Stimulated activated memory B cell treated with anti-CD40 and anti-IgM and Interleukin-4, amounts not matched to agents 10 μg/mL and 1 μg/mL and 100 μg/mL, for 72 hours (primary cell): Measurements from ENCODE around the gene EGFR.

Source experiments
- ATAC-seq: fragments of 150-1000 bp; cut with Tn5 transposase; 2 replicates; pipeline ENCODE4 v1.10.0; 2021
- H3K27ac Mint-ChIP-seq: one replicate; pipeline ENCODE4 v1.8.0; 2022; ENCODE audit warnings: mild to moderate bottlenecking, mixed read lengths
- H3K27me3 Mint-ChIP-seq: one replicate; pipeline ENCODE4 v1.8.0; 2022; ENCODE audit warnings: mixed read lengths
- H3K36me3 Mint-ChIP-seq: one replicate; pipeline ENCODE4 v1.8.0; 2022; ENCODE audit warnings: mixed read lengths
- H3K4me1 Mint-ChIP-seq: one replicate; pipeline ENCODE4 v1.8.0; 2022; ENCODE audit warnings: mixed read lengths
- H3K4me3 Mint-ChIP-seq: one replicate; pipeline ENCODE4 v1.8.0; 2022; ENCODE audit warnings: mild to moderate bottlenecking, moderate library complexity, mixed read lengths
- H3K9me3 Mint-ChIP-seq: one replicate; pipeline ENCODE4 v1.8.0; 2022; ENCODE audit warnings: mixed read lengths

The EGFR gene

DNA sequence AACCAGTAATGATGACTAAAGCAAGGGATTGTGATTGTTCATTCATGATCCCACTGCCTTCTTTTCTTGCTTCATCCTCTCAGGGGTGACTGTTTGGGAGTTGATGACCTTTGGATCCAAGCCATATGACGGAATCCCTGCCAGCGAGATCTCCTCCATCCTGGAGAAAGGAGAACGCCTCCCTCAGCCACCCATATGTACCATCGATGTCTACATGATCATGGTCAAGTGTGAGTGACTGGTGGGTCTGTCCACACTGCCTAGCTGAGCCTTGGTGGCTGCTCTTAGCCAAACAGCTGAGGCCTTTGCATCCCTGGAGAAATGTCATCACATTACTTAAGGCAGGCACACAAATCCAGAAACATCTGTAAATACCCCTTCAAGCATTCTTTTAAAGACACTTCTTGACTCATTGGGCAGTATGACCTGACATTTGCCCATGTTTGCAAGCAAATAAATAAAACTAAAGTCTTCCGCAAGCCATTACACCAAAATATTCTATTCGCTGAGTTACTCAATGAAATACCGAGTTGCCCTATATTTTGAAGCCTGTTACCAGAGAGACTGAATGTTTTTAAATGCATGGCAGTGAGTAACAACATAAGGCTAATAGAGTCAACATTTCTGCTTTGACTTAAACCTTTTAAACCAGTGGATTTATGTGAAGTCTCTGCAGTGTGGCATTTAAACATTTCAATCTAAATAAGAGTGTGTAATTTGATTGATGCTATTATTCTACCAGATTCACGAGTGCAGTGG, 180.0 kb downstream of the EGFR start:
- Mint-ChIP-seq H3K36me3 (no peaks in the 10 kb centered on the region), H3K4me3 (no peak overlapping the region), H3K27me3 (no peaks in the 10 kb centered on the region), H3K4me1 (no peaks in the 10 kb centered on the region), H3K27ac (no peak overlapping the region), H3K9me3 (no peaks in the 10 kb centered on the region)
- no peak for ATAC-seq

DNA sequence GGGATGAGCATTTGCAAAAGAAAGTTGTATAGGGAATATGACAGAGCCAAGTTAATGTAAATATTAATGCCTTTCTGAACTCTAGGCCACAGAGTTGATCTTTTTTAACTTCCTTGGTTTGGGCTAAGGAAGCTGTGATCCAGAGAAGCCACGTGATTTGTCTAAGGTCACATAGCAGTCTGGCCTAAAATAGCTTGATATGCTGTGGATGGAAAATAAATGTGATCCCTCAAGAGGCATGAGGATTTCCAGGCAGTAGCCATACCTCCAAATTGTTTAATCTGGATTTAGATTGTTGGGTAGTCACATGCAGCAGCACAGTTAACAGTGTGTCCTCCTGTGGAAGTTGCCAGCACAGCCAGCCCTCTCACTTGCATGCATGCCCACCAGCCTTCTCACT, 180.6 kb downstream of the EGFR start:
- ATAC-seq: no peak
- Mint-ChIP-seq H3K9me3 (no peaks in the 10 kb centered on the region), H3K27me3 (no peaks in the 10 kb centered on the region), H3K4me1 (no peaks in the 10 kb centered on the region), H3K4me3 (no peak overlapping the region), H3K27ac (no peak overlapping the region), H3K36me3 (no peaks in the 10 kb centered on the region)

DNA sequence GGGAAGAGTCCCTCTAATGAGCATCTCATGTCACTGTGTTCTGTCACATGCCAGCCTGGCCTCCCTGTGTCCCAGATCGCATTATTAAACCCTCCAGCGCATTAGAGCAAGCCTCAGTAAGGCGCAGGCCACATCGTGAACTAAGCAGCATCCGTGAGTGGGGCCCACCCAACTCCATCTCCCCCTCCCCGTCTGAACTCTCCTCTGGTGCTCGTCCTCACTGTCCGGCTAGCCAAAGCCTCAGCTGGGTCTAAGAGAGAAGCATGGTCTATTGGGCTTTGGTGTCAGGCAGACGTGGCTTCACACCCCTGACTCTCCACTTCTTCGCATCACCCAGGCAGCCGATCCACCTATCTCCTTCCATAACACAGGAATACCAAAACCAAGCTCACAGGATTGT, 181.6 kb downstream of the EGFR start:
- no peaks in the 10 kb centered on the region for H3K36me3 Mint-ChIP-seq
- no peaks in the 10 kb centered on the region for H3K9me3 Mint-ChIP-seq
- no peak overlapping the region for H3K4me3 Mint-ChIP-seq
- H3K27ac Mint-ChIP-seq: no peak overlapping the region
- H3K4me1 Mint-ChIP-seq: no peaks in the 10 kb centered on the region
- no peaks in the 10 kb centered on the region for H3K27me3 Mint-ChIP-seq
- ATAC-seq: peak; percentile 34

DNA sequence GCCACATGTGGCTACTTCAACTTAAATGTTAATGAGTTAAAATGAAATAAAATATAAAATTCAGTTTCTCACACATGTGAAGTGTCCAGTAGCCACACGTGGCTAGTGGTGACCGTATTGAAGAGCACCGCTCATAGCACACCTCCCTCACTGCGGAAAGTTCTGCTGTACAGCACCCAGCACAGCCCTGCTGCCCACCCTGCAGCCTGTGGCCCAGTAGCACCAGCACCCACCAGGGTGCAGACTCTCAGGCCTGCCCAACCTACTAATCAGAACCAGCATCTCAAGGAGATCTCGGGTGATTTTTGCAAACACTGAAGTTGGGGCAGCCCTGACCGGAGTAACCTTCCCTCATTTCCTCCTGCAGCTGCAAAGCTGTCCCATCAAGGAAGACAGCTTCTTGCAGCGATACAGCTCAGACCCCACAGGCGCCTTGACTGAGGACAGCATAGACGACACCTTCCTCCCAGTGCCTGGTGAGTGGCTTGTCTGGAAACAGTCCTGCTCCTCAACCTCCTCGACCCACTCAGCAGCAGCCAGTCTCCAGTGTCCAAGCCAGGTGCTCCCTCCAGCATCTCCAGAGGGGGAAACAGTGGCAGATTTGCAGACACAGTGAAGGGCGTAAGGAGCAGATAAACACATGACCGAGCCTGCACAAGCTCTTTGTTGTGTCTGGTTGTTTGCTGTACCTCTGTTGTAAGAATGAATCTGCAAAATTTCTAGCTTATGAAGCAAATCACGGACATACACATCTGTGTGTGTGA, 183.5 kb downstream of the EGFR start:
- Mint-ChIP-seq H3K36me3 (no peaks in the 10 kb centered on the region), H3K4me1 (no peaks in the 10 kb centered on the region), H3K27ac (no peak overlapping the region), H3K4me3 (no peak overlapping the region), H3K27me3 (no peaks in the 10 kb centered on the region), H3K9me3 (no peaks in the 10 kb centered on the region)
- no peak for ATAC-seq

DNA sequence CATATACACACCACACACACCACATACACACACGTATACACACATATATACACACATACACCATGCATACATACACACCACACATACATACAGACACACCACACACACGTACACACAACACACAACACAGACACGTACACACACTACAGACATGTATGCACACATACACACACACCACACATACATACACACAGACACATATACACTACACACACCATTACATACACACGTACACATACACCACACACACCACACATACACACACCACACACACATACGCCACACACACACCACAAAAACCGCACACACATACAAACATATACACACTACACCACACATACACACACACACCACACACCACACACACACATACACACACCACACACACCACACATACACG, 184.5 kb downstream of the EGFR start:
- no peak for ATAC-seq
- H3K27me3 Mint-ChIP-seq: no peaks in the 10 kb centered on the region
- no peak overlapping the region for H3K27ac Mint-ChIP-seq
- no peaks in the 10 kb centered on the region for H3K36me3 Mint-ChIP-seq
- H3K4me3 Mint-ChIP-seq: no peak overlapping the region
- H3K4me1 Mint-ChIP-seq: no peaks in the 10 kb centered on the region
- no peaks in the 10 kb centered on the region for H3K9me3 Mint-ChIP-seq

DNA sequence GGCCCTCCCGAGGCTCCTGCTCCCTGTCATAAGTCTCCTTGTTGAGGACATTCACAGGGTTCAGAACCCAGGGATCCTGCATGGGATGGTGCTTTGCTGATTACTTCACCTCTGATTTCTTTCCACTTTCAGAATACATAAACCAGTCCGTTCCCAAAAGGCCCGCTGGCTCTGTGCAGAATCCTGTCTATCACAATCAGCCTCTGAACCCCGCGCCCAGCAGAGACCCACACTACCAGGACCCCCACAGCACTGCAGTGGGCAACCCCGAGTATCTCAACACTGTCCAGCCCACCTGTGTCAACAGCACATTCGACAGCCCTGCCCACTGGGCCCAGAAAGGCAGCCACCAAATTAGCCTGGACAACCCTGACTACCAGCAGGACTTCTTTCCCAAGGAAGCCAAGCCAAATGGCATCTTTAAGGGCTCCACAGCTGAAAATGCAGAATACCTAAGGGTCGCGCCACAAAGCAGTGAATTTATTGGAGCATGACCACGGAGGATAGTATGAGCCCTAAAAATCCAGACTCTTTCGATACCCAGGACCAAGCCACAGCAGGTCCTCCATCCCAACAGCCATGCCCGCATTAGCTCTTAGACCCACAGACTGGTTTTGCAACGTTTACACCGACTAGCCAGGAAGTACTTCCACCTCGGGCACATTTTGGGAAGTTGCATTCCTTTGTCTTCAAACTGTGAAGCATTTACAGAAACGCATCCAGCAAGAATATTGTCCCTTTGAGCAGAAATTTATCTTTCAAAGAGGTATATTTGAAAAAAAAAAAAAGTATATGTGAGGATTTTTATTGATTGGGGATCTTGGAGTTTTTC, 186.5 kb downstream of the EGFR start:
- Mint-ChIP-seq H3K27ac (no peak overlapping the region), H3K9me3 (no peaks in the 10 kb centered on the region), H3K4me1 (no peaks in the 10 kb centered on the region), H3K4me3 (no peak overlapping the region), H3K36me3 (no peaks in the 10 kb centered on the region), H3K27me3 (no peaks in the 10 kb centered on the region)
- ATAC-seq: no peak

DNA sequence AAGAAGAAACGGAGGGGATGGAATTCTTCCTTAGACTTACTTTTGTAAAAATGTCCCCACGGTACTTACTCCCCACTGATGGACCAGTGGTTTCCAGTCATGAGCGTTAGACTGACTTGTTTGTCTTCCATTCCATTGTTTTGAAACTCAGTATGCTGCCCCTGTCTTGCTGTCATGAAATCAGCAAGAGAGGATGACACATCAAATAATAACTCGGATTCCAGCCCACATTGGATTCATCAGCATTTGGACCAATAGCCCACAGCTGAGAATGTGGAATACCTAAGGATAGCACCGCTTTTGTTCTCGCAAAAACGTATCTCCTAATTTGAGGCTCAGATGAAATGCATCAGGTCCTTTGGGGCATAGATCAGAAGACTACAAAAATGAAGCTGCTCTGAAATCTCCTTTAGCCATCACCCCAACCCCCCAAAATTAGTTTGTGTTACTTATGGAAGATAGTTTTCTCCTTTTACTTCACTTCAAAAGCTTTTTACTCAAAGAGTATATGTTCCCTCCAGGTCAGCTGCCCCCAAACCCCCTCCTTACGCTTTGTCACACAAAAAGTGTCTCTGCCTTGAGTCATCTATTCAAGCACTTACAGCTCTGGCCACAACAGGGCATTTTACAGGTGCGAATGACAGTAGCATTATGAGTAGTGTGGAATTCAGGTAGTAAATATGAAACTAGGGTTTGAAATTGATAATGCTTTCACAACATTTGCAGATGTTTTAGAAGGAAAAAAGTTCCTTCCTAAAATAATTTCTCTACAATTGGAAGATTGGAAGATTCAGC, 187.6 kb downstream of the EGFR start:
- H3K4me1 Mint-ChIP-seq: no peaks in the 10 kb centered on the region
- H3K27me3 Mint-ChIP-seq: peaks cover 9% of the 10 kb centered on the region
- H3K9me3 Mint-ChIP-seq: no peaks in the 10 kb centered on the region
- no peak overlapping the region for H3K27ac Mint-ChIP-seq
- ATAC-seq: no peak
- no peak overlapping the region for H3K4me3 Mint-ChIP-seq
- no peaks in the 10 kb centered on the region for H3K36me3 Mint-ChIP-seq

DNA sequence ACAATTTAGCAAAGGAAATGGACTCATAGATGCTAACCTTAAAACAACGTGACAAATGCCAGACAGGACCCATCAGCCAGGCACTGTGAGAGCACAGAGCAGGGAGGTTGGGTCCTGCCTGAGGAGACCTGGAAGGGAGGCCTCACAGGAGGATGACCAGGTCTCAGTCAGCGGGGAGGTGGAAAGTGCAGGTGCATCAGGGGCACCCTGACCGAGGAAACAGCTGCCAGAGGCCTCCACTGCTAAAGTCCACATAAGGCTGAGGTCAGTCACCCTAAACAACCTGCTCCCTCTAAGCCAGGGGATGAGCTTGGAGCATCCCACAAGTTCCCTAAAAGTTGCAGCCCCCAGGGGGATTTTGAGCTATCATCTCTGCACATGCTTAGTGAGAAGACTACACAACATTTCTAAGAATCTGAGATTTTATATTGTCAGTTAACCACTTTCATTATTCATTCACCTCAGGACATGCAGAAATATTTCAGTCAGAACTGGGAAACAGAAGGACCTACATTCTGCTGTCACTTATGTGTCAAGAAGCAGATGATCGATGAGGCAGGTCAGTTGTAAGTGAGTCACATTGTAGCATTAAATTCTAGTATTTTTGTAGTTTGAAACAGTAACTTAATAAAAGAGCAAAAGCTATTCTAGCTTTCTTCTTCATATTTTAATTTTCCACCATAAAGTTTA, 188.8 kb downstream of the EGFR start:
- H3K4me3 Mint-ChIP-seq: no peak overlapping the region
- ATAC-seq: peak; percentile 6
- no peaks in the 10 kb centered on the region for H3K4me1 Mint-ChIP-seq
- no peaks in the 10 kb centered on the region for H3K36me3 Mint-ChIP-seq
- H3K27ac Mint-ChIP-seq: no peak overlapping the region
- H3K9me3 Mint-ChIP-seq: no peaks in the 10 kb centered on the region
- H3K27me3 Mint-ChIP-seq: peaks cover 17% of the 10 kb centered on the region

DNA sequence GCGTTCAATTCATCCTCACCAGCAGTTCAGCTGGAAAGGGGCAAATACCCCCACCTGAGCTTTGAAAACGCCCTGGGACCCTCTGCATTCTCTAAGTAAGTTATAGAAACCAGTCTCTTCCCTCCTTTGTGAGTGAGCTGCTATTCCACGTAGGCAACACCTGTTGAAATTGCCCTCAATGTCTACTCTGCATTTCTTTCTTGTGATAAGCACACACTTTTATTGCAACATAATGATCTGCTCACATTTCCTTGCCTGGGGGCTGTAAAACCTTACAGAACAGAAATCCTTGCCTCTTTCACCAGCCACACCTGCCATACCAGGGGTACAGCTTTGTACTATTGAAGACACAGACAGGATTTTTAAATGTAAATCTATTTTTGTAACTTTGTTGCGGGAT, 190.5 kb downstream of the EGFR start:
- ATAC-seq: no peak

DNA sequence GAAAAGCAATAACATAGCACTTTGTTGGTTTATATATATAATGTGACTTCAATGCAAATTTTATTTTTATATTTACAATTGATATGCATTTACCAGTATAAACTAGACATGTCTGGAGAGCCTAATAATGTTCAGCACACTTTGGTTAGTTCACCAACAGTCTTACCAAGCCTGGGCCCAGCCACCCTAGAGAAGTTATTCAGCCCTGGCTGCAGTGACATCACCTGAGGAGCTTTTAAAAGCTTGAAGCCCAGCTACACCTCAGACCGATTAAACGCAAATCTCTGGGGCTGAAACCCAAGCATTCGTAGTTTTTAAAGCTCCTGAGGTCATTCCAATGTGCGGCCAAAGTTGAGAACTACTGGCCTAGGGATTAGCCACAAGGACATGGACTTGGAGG, 191.4 kb downstream of the EGFR start:
- Mint-ChIP-seq H3K4me3 (no peak overlapping the region), H3K27ac (no peak overlapping the region), H3K9me3 (no peaks in the 10 kb centered on the region), H3K36me3 (no peaks in the 10 kb centered on the region), H3K27me3 (peaks cover 27% of the 10 kb centered on the region), H3K4me1 (no peaks in the 10 kb centered on the region)
- ATAC-seq: no peak

More for the DNA sequence above, 190.5 kb downstream of the EGFR start:
- peaks cover 26% of the 10 kb centered on the region for H3K27me3 Mint-ChIP-seq
- H3K4me1 Mint-ChIP-seq: no peaks in the 10 kb centered on the region
- no peak overlapping the region for H3K27ac Mint-ChIP-seq
- H3K4me3 Mint-ChIP-seq: no peak overlapping the region
- H3K9me3 Mint-ChIP-seq: no peaks in the 10 kb centered on the region
- H3K36me3 Mint-ChIP-seq: no peaks in the 10 kb centered on the region

DNA sequence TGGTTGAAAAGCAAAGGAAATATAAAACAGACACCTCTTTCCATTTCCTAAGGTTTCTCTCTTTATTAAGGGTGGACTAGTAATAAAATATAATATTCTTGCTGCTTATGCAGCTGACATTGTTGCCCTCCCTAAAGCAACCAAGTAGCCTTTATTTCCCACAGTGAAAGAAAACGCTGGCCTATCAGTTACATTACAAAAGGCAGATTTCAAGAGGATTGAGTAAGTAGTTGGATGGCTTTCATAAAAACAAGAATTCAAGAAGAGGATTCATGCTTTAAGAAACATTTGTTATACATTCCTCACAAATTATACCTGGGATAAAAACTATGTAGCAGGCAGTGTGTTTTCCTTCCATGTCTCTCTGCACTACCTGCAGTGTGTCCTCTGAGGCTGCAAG, 191.9 kb downstream of the EGFR start:
- no peaks in the 10 kb centered on the region for H3K36me3 Mint-ChIP-seq
- H3K4me3 Mint-ChIP-seq: no peak overlapping the region
- no peaks in the 10 kb centered on the region for H3K4me1 Mint-ChIP-seq
- H3K27ac Mint-ChIP-seq: no peak overlapping the region
- H3K9me3 Mint-ChIP-seq: no peaks in the 10 kb centered on the region
- ATAC-seq: no peak
- peaks cover 27% of the 10 kb centered on the region for H3K27me3 Mint-ChIP-seq

DNA sequence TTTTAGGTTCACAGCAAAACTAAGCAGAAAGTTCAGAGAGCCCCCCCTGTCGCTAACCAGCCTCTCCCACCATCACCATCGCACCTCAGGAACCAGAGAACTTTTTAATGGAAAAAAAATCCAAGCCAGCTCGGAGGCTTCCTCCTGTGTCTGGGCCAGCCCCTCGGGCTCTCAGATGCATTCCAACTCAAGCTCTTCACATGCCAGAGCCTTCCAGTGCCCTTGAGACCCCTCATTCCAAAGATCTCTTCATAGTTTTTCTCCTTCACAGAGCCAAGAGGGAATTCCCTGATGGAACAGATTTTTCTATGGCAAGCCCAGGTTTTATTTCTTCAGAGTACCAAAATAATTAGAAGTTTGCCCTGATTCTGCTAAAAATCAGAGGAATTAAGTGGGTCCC, 192.9 kb downstream of the EGFR start:
- H3K36me3 Mint-ChIP-seq: no peaks in the 10 kb centered on the region
- H3K9me3 Mint-ChIP-seq: no peaks in the 10 kb centered on the region
- peaks cover 27% of the 10 kb centered on the region for H3K27me3 Mint-ChIP-seq
- H3K4me3 Mint-ChIP-seq: no peak overlapping the region
- no peak overlapping the region for H3K27ac Mint-ChIP-seq
- ATAC-seq: no peak
- no peaks in the 10 kb centered on the region for H3K4me1 Mint-ChIP-seq

DNA sequence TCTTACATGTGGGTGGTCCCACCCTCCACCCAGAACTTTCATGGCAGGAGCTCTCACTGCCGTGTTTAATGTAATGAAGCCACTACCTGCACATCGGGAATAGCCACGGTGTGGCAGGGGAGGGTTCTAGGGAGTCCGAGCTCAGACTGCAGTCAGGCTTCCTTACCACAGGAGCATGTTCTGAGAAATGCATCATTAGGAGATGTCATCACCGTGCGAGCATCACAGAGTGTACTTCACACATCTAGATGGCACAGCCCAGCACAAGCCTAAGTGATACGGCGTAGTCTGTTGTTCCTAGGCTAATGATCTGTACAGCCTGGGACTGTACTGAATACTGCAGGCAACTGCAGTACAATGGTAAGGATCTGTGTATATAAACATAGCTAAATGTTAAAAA, 193.4 kb downstream of the EGFR start:
- Mint-ChIP-seq H3K9me3 (no peaks in the 10 kb centered on the region), H3K27ac (no peak overlapping the region), H3K36me3 (no peaks in the 10 kb centered on the region), H3K4me3 (no peak overlapping the region), H3K4me1 (no peaks in the 10 kb centered on the region), H3K27me3 (peaks cover 27% of the 10 kb centered on the region)
- no peak for ATAC-seq

DNA sequence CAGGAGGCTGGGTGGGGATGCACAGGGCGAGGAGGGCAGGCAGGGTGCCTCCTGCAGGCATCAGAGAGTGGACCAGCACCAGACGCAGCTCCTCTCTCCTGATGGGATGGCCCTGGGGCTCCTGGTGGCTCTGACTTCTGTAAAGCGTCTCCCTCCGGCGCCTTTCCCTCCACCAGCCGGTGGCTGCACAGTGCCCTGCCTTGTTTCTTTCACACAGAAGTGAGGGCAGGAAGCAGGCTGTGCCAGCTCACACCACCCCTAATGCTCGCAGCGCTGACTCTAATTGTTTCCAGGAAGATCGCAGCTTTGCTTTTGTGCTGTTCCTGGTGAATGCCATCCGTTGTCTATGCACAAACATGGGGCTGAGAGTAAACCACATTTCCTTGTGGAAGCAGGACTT, 194.0 kb downstream of the EGFR start:
- Mint-ChIP-seq H3K27ac (no peak overlapping the region), H3K9me3 (no peaks in the 10 kb centered on the region), H3K27me3 (peaks cover 27% of the 10 kb centered on the region), H3K36me3 (no peaks in the 10 kb centered on the region), H3K4me3 (no peak overlapping the region), H3K4me1 (no peaks in the 10 kb centered on the region)
- no peak for ATAC-seq
